Measurements from ENCODE around the gene SMPD1. TPM values are rescaled to one million over a fixed set of nuclear protein-coding genes. Genes with fewer than 3 reads are reported as not detected.

The SMPD1 gene
- total RNA-seq, 5 donors from 2014 or later (not counting 1 experiment from before 2014, with no cell fraction given) = 33.5 to 58.3 (median 38.3) TPM

DNA sequence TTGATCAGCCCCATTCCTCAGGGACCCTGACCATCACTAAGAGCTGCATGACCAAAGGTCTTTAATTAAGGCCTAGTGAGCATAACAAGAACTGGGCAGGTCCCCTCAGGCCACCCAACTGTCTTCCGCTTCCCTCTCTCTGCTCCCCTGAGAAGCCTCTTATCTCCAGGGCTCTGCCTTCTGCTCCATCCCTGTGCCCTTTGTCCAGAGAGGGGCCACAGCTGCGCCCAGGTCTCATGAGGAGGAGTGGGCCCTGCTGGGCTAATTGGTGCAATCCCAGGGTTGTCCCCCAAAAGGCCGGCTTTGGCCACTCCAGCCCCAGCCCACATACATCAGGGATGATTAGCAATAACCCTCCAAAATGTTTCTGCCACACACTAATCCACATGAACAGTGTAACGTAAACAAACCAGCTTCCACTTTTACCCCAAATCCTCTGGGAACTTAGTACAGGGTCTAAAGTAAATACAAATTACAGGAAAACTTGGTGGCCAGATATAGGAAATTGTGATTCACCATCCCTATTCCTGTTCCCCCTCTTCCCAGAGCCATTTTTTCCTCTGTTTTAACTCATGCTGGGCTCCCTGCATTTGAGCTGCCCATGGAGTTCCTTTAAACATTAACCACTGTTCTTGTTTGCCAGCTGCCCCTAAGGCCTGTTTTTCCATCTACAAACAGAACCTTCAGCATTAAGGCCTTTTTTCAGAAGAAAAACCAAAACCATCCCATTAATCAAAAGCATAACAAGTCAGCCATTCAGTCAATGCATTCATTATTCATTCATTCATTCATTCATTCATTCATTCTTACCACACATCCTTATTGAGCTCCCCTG lies 35.4 kb upstream of the SMPD1 start:
- WGBS (ENCODE audit: insufficient coverage) = 84% methylated on average over 2 of the region's 4 CpGs
- no peaks in the 10 kb centered on the region for H3K36me3 Mint-ChIP-seq
- H3K4me3 ChIP-seq (ENCODE audit: control insufficient read depth in 1 of 2, extremely low read depth in 1 of 2, low read length in 1 of 2) = no peak overlapping the region
- H3K27ac Mint-ChIP-seq = no peak overlapping the region
- peaks cover 2 to 5% (median 3%) of the 10 kb centered on the region in 3 donors for H3K4me1 Mint-ChIP-seq
- H3K27me3 Mint-ChIP-seq = peaks cover 0 to 4% of the 10 kb centered on the region in 2 donors
- ChIA-PET POLR2A (no interaction called here), CTCF (interaction anchor here (0.6 to 3.0 kb wide), 10 partner anchors 8 to 331 kb away, joined by 3 to 12 read pairs (median 5); no protein-coding TSS in a partner anchor)
- ATAC-seq (replicated peaks in 1 of 4) = no peak
- no peaks in the 10 kb centered on the region for H3K9me3 ChIP-seq
- H3K27ac ChIP-seq (ENCODE audit: low read length) = no peak overlapping the region
- H3K27me3 ChIP-seq (replicated peaks in 1 of 2; ENCODE audit: control insufficient read depth in 2 of 2, extremely low read depth in 1 of 2, insufficient read depth in 2 of 2, low read length in 1 of 2) = no peaks in the 10 kb centered on the region
- no peak overlapping the region for H3K4me3 Mint-ChIP-seq
- H3K36me3 ChIP-seq (ENCODE audit: control insufficient read depth in 2 of 2, extremely low read depth in 1 of 2, insufficient read depth in 1 of 2, low read length in 1 of 2) = no peaks in the 10 kb centered on the region
- no peaks in the 10 kb centered on the region for H3K9me3 Mint-ChIP-seq
- DNase-seq = no peak
- H3K4me1 ChIP-seq (ENCODE audit: control insufficient read depth in 1 of 2, extremely low read depth in 1 of 2, insufficient read depth in 2 of 2, low read length in 2 of 2) = peaks cover 0 to 3% of the 10 kb centered on the region in 2 experiments

DNA sequence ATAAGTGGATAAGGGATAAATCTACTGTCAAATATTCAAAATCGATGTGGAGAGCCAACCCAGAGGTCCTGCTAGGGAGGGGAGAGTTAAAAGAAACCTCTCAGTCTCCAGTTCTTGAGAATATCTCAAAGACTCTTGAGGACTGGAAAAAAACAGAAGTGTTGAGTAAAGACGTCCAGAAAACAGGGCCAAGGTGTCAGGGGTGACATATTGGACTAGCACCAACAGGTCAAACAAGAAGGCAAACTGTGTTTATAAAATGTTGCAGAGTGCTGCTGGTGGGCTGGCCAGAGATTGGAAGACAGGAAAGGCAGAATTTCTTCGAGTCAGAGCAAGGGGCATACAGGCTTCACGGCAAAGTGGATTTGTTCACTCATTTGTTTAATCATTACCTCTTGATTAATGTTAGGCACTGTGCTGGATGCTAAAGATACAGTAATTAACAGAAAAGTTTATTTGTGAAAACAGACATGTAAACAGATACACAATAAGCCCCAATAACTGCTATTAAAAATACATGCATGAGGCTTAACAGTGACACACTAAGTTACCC lies 33.7 kb upstream of the SMPD1 start:
- no peak for DNase-seq
- no peaks in the 10 kb centered on the region for H3K9me3 Mint-ChIP-seq
- Histone ChIP-seq H3K4me3 (ENCODE audit: control insufficient read depth in 1 of 2, extremely low read depth in 1 of 2, low read length in 1 of 2) (no peak overlapping the region), H3K9me3 (no peaks in the 10 kb centered on the region), H3K27ac (ENCODE audit: low read length) (no peak overlapping the region), H3K4me1 (ENCODE audit: control insufficient read depth in 1 of 2, extremely low read depth in 1 of 2, insufficient read depth in 2 of 2, low read length in 2 of 2) (peaks cover 0 to 3% of the 10 kb centered on the region in 2 experiments), H3K27me3 (replicated peaks in 1 of 2; ENCODE audit: control insufficient read depth in 2 of 2, extremely low read depth in 1 of 2, insufficient read depth in 2 of 2, low read length in 1 of 2) (no peaks in the 10 kb centered on the region), H3K36me3 (ENCODE audit: control insufficient read depth in 2 of 2, extremely low read depth in 1 of 2, insufficient read depth in 1 of 2, low read length in 1 of 2) (no peaks in the 10 kb centered on the region)
- H3K4me1 Mint-ChIP-seq = peaks cover 2 to 5% (median 3%) of the 10 kb centered on the region in 3 donors
- WGBS (ENCODE audit: insufficient coverage) = 79% methylated on average over 2 of the region's 4 CpGs
- ATAC-seq (replicated peaks in 1 of 4) = no peak
- no peak overlapping the region for H3K4me3 Mint-ChIP-seq
- H3K36me3 Mint-ChIP-seq = no peaks in the 10 kb centered on the region
- peaks cover 0 to 4% of the 10 kb centered on the region in 2 donors for H3K27me3 Mint-ChIP-seq
- POLR2A ChIA-PET = interaction anchor here in 1 of 2 donors (0.6 kb wide), 1 partner anchor 149 kb away, joined by 4 read pairs; no protein-coding TSS in a partner anchor
- no peak overlapping the region for H3K27ac Mint-ChIP-seq
- CTCF ChIA-PET = interaction anchor here in 1 of 2 donors (0.6 kb wide), 1 partner anchor 387 kb away, joined by 4 read pairs; no protein-coding TSS in a partner anchor

DNA sequence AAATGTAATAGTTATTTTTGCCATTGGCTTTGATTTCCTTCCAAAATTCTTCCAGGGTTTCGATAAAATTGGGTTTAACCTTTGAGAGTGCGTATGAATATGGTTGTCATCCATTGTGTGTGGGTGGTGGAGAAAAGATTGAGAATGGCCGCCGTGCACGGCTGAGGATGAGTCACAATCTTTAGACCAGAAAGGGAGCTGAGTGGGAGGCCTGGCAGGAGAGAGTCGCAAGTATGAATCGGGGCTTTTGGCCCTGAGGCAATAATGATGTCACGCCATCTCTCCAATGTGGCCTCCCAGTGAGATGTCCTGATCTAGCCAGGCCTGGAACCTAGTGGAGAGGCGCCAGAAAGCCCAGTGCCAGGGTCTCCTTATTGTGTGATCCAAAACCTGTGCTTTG lies 33.1 kb upstream of the SMPD1 start:
- 39% methylated on average over 8 of the region's 9 CpGs for WGBS (ENCODE audit: insufficient coverage)
- no peak overlapping the region for H3K4me3 Mint-ChIP-seq
- no peaks in the 10 kb centered on the region for H3K36me3 Mint-ChIP-seq
- H3K4me1 Mint-ChIP-seq = peaks cover 2 to 5% (median 3%) of the 10 kb centered on the region in 3 donors
- peaks cover 0 to 3% of the 10 kb centered on the region in 2 experiments for H3K4me1 ChIP-seq (ENCODE audit: control insufficient read depth in 1 of 2, extremely low read depth in 1 of 2, insufficient read depth in 2 of 2, low read length in 2 of 2)
- H3K9me3 ChIP-seq = no peaks in the 10 kb centered on the region
- no peak overlapping the region for H3K4me3 ChIP-seq (ENCODE audit: control insufficient read depth in 1 of 2, extremely low read depth in 1 of 2, low read length in 1 of 2)
- ATAC-seq (replicated peaks in 1 of 4) (no peak), DNase-seq (no peak)
- POLR2A ChIA-PET = no interaction called here
- no peaks in the 10 kb centered on the region for H3K9me3 Mint-ChIP-seq
- no peak overlapping the region for H3K27ac ChIP-seq (ENCODE audit: low read length)
- no peak overlapping the region for H3K27ac Mint-ChIP-seq
- CTCF ChIA-PET = interaction anchor here (0.6 kb wide), 2 partner anchors 19 to 20 kb away, joined by 4 to 9 read pairs; no protein-coding TSS in a partner anchor
- no peaks in the 10 kb centered on the region for H3K27me3 ChIP-seq (replicated peaks in 1 of 2; ENCODE audit: control insufficient read depth in 2 of 2, extremely low read depth in 1 of 2, insufficient read depth in 2 of 2, low read length in 1 of 2)
- H3K36me3 ChIP-seq (ENCODE audit: control insufficient read depth in 2 of 2, extremely low read depth in 1 of 2, insufficient read depth in 1 of 2, low read length in 1 of 2) = no peaks in the 10 kb centered on the region
- no peaks in the 10 kb centered on the region for H3K27me3 Mint-ChIP-seq

DNA sequence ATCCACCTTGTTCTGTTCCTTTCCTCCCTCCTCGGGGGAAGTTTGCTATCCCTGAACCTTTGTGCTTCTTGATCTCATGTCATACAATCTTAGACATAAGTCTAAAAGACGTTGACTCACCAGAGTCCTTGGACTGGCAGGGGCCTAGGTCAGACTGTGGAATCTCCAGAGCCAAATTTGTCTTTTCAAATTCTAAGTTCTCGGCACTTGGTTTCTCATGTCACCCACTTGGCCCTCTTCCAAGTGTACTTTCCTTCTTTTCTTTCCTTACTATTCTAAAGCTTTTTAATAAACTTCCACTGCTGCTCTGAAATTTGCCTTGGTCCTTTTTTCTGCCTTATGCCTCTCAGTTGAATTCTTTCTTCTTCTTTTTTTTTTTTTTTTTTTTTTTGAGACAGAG lies 30.1 kb upstream of the SMPD1 start:
- DNase-seq = no peak
- ATAC-seq (replicated peaks in 1 of 4) = no peak
- H3K9me3 ChIP-seq = no peaks in the 10 kb centered on the region
- H3K36me3 ChIP-seq (ENCODE audit: control insufficient read depth in 2 of 2, extremely low read depth in 1 of 2, insufficient read depth in 1 of 2, low read length in 1 of 2) = no peaks in the 10 kb centered on the region
- Mint-ChIP-seq H3K27me3 (no peaks in the 10 kb centered on the region), H3K9me3 (no peaks in the 10 kb centered on the region), H3K4me3 (no peak overlapping the region), H3K36me3 (no peaks in the 10 kb centered on the region), H3K27ac (no peak overlapping the region), H3K4me1 (no peaks in the 10 kb centered on the region)
- CTCF ChIA-PET = interaction anchor here (0.5 to 1.9 kb wide), 8 partner anchors 9 to 1736 kb away, joined by 3 to 4 read pairs (median 4); no protein-coding TSS in a partner anchor
- WGBS (ENCODE audit: insufficient coverage) = 82% methylated on average over 3 of the region's 3 CpGs
- H3K27ac ChIP-seq (ENCODE audit: low read length) = no peak overlapping the region
- POLR2A ChIA-PET = no interaction called here
- H3K4me3 ChIP-seq (ENCODE audit: control insufficient read depth in 1 of 2, extremely low read depth in 1 of 2, low read length in 1 of 2) = no peak overlapping the region
- peaks cover 0 to 3% of the 10 kb centered on the region in 2 experiments for H3K4me1 ChIP-seq (ENCODE audit: control insufficient read depth in 1 of 2, extremely low read depth in 1 of 2, insufficient read depth in 2 of 2, low read length in 2 of 2)
- H3K27me3 ChIP-seq (replicated peaks in 1 of 2; ENCODE audit: control insufficient read depth in 2 of 2, extremely low read depth in 1 of 2, insufficient read depth in 2 of 2, low read length in 1 of 2) = no peaks in the 10 kb centered on the region

DNA sequence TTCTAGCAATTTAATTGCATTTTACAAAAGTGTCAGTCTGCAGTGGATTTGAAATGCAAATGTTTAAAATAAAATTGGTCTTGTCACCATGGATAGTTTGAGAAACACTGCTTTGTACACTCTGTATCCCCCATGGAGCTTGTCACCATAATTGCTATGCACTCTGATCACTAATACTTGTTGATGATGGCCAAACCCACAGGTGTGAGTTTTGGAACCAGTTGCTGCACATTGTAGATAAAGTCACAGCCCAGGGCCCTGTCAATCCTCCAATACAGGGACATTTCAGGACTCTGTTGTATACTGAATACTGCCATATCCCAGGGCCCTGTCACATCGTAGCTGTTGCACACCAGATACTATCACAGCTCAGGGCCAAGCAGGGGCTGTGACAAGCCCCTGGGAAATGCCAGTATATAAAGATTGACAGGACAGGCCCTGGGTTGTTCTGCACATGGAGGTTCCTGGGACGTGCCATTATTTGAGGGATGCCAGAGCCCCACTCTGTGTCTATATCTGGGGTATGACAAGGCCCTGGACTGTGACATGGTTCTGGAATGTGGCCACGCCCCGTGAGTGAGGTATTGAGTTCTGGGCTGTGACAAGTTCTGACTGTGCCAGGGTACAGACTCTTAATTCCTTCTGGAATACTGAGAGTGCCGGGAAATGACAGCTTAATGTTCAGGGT lies 27.9 kb upstream of the SMPD1 start:
- H3K36me3 ChIP-seq (ENCODE audit: control insufficient read depth in 2 of 2, extremely low read depth in 1 of 2, insufficient read depth in 1 of 2, low read length in 1 of 2) = no peaks in the 10 kb centered on the region
- Mint-ChIP-seq H3K9me3 (no peaks in the 10 kb centered on the region), H3K27ac (no peak overlapping the region), H3K4me3 (no peak overlapping the region), H3K4me1 (no peaks in the 10 kb centered on the region), H3K36me3 (no peaks in the 10 kb centered on the region), H3K27me3 (no peaks in the 10 kb centered on the region)
- H3K27me3 ChIP-seq (replicated peaks in 1 of 2; ENCODE audit: control insufficient read depth in 2 of 2, extremely low read depth in 1 of 2, insufficient read depth in 2 of 2, low read length in 1 of 2) = peaks cover 0 to 2% of the 10 kb centered on the region in 2 experiments
- DNase-seq (no peak), ATAC-seq (replicated peaks in 1 of 4) (no peak)
- ChIA-PET POLR2A (no interaction called here), CTCF (interaction anchor here (0.7 to 2.5 kb wide), 22 partner anchors 8 to 685 kb away, joined by 3 to 22 read pairs (median 4); no protein-coding TSS in a partner anchor)
- H3K4me3 ChIP-seq (ENCODE audit: control insufficient read depth in 1 of 2, extremely low read depth in 1 of 2, low read length in 1 of 2) = no peak overlapping the region
- no peak overlapping the region for H3K27ac ChIP-seq (ENCODE audit: low read length)
- no peaks in the 10 kb centered on the region for H3K9me3 ChIP-seq
- WGBS (ENCODE audit: insufficient coverage) = 95% methylated on average over 5 of the region's 5 CpGs
- peaks cover 0 to 3% of the 10 kb centered on the region in 2 experiments for H3K4me1 ChIP-seq (ENCODE audit: control insufficient read depth in 1 of 2, extremely low read depth in 1 of 2, insufficient read depth in 2 of 2, low read length in 2 of 2)

Data from T-cell (primary cell).